NCI-H2227 (cell line): ENCODE data around the gene APOL4.
"Not testable (repeated sequence)": the region's sequence is repeated elsewhere in the genome, so short reads cannot be mapped to it uniquely, and the experiment has no call there.

Source experiments
- DNase-seq: peaks from one replicate; lab custom pipeline; 2025; ENCODE audit not compliant: unreplicated experiment; lab: John Stamatoyannopoulos, UW

The APOL4 gene

GRCh38 chr22:36208914-36209313 is 7.3 kb upstream of the APOL4 start:
- no peak for DNase-seq

- no peak for DNase-seq
Observed at GRCh38 chr22:36208162-36208765, 6.7 kb upstream of the APOL4 start.

- DNase-seq = no peak
Observed at GRCh38 chr22:36206255-36206654, 4.6 kb upstream of the APOL4 start.

- not testable (repeated sequence) for DNase-seq
Observed at GRCh38 chr22:36205573-36205972, 4.0 kb upstream of the APOL4 start.

DNA sequence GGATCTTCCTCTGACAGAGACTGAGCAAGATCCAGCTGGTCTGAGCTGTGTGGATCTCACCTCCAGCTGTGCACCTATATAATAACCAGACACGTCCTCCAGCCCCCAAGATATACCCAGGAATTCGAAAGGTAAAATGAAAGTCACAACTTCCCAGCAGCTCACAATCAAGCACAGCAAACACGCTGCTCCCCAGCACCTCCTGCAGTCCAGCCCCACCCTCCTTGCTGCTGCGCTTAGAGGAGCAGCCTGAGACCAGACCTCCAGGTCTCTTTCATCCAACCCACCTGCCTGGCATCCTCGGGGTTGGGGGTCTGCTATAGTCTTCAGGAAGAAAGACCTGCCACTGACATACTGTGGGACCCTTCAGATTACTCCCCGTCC is 3.0 kb upstream of the APOL4 start:
- no peak for DNase-seq

DNA sequence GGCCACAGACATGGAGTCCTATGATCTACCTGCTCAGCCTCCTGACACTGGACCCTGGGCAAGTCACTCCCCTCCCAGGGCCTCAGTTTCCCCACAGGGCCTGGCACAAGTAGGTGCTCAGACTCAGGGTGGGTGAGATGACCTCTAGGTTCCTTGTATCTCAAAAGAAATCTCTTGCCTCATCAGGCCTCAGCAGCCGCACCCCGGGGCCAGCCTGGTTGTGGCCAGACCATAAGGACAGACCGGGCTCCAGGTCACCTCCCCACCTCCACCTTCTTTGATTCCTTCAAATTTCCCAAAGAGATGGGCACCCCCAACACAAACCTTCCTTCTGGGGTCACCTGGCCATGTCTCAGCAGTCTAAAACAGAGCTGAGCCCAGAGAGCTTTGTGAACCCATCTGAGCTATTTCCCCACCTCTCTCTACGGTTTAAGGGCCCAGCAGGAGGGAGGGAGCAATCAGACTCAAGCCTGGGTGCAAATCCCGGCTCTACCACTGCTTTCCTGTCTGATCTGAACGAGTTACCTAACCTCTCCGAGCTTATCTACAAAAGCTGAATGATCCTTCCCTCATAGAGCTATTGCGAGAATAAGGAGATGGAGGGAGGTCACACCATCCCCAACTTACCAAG is 2.5 kb upstream of the APOL4 start:
- DNase-seq = no peak

- DNase-seq = not testable (repeated sequence)
Observed at GRCh38 chr22:36203441-36203840, 1.8 kb upstream of the APOL4 start.

GRCh38 chr22:36202906-36203305 is 1.3 kb upstream of the APOL4 start:
- DNase-seq = peak; percentile 33

DNA sequence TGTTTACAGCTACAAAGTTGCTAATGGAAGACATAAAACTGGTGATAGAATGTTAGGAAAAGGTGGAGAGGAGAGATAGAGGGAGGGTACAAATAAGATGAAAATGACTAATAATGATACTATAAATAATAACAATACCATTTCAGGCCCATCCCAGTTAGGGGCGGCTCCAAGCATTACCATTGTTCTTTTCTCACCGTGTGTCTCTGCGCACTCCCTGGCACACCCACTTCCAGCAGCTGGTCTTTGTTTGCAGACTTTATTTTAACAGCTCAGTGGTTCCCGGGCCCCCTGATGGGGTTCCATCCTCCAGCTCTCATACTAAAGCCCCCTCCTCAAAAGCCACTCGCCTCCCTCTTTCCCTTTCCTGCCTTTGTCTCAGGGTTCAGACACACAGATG is 584 bp downstream of the APOL4 start:
- not testable (repeated sequence) for DNase-seq

GRCh38 chr22:36199001-36199551 is 2.5 kb downstream of the APOL4 start:
- no peak for DNase-seq

- no peak for DNase-seq
Observed at GRCh38 chr22:36198536-36198935, 3.1 kb downstream of the APOL4 start.

DNA sequence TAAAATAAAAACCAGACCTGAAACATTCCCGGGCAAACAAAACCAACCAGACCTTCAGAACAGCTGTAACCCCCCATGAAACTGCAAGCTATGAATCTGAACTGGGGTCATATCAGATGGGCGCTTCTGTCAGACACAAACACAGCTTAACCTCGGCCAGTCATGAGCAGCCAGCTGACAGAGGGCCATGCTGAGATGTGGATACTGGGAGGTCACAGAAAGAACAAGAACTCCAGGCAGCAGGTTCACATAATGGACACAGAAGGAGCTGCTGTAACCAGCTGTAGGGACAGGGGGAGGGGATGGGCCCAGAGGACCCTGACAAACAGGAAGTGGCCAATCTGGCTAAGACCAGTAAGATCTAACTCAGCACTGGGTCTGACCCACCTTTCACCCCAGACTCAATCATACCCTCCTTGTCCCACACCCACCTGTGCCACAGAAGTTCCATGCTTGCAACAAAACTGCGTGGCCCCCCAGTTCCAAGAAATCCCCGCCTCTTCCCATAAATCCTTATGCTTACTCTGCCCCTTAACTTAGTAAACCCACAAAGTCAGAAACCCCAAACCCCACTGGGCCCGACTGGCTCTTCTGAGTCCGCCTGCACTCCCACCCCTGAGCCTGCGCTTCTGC is 4.0 kb downstream of the APOL4 start:
- DNase-seq = peak; percentile 23

DNA sequence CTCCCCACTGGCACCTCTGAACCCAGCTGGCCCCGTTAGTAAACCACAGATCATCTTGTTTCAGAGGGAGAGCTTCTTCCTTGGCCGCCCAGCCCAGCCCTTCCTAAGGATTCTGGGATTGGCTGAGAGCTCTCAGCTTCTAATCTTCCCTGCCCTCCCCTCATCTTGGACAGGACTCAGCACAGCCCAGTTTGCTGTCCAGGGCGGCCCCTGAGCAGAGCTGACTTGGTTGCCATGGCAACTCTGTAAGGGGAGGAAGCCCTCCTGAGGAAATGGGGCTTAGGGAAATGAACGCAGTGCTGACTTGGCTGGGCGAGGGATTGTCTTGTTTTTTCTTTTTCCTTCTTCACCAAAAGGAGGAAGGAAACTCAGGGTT is 4.6 kb downstream of the APOL4 start:
- peak; percentile 91 for DNase-seq

GRCh38 chr22:36196254-36197064 is 5.2 kb downstream of the APOL4 start:
- no peak for DNase-seq

DNA sequence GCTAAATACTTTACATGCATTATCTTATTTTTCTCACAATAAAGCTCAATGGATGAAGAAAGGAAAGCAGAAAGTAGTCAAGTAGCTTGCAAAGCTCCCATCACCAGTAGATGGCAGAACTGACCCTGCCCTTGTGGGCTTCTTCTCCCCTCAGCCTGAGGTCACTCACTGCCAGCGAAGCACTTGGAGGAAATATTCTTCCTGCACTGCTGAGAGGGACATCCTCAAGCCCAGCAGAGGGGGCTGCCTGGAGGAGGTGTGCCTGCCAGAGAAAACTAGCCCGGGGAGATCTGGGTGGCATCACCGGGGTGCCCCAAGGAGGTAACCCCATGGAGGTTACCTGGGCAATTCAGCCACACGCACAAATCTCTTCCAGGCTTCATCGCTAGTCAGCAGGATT is 6.6 kb downstream of the APOL4 start:
- DNase-seq = peak; percentile 64

GRCh38 chr22:36194385-36194784 is 7.2 kb downstream of the APOL4 start:
- DNase-seq = no peak

- no peak for DNase-seq
Observed at GRCh38 chr22:36193577-36193976, 8.0 kb downstream of the APOL4 start.

- no peak for DNase-seq
Observed at GRCh38 chr22:36193171-36193570, 8.4 kb downstream of the APOL4 start.

DNA sequence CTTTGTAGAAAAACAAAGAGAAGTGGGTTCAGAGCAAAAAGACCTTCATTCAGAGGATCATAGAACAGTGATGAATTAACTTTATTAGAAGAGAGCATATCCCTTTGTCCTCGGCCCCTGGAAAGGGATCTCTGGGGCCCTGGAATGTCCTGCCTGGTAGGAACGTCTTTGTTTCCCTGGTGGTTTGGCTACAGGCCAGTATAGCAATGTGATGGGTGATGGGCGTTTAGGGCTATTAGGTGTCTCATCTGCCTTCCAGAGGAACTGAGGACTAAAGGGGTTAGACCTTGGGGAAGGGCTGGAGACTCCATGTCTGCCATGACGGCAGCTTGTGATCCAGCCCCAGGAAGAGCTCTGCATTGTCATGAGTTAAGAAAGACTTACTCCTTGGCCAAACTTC is 9.1 kb downstream of the APOL4 start:
- DNase-seq = no peak

DNA sequence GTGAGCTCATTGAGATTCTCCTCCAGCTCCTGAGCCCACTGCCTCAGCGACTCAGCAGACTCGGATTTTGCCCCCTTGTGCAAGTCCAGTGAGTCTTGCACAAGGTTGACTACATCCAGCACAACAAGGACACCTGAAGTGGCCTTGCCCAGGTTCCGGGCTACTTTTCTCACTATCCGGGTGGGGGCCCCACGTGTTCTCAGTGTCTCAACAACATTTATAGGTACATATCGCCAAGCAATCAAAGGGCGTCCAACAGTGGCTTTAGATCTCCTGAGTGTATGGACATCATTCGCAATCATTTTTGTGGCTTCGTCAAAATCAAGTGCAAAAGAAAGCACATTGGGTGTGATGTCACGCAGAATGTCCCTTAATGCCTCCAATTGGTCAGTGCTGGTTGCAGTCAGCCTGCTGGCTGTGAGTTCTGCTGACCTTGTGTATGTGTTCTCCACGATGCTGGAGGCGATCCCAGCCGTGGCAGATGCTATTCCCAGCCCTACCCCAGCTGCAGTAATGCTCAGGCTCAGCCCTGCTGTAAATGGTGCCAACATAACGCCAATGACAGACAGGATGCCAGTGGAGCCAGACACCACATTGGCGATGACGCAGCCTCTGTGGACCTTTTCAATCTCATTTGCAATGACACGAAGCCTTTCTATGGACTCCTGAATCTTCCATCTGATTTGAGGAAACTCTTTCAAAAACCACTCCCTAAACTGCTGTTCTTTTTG is 10.3 kb downstream of the APOL4 start:
- no peak for DNase-seq

DNA sequence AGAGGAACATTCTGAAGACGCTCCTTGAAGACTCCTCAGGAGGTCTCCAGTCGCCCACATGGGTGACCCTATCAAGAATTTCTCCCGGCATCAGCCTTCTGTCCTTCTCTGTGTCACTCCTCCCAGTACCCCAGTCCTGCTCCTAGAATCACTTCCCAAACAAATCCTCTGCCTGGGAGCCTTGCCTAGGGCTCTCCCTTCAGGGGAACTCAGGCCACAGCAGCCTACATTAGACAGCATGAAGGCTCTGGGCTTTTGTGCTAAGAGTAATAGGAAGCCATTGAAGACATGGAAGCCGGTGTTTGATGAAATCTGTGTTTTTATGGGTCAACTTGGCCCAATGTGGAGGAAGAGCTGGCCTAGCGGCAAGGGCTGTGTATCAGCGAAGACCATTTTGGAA is 13.7 kb downstream of the APOL4 start:
- DNase-seq = not testable (repeated sequence)
